Tibial nerve (tissue), 3 donors: ENCODE data around the gene KRTAP10-1.

ENCODE experiments used
- EP300 ChIP-seq, 2 donors: sonication (generic); formaldehyde crosslinking; IDR thresholded peaks; one replicate each; pipeline ENCODE4 v1.6.1; 2017; ENCODE audit warnings: antibody characterized with exemption in 2 of 2, mild to moderate bottlenecking in 1 of 2
- POLR2A ChIP-seq, 2 donors: fragments of 450-650 bp; IDR thresholded peaks; one replicate each; pipeline ENCODE4 v1.6.1; 2017; ENCODE audit warnings: antibody characterized with exemption in 2 of 2, mild to moderate bottlenecking in 2 of 2, moderate library complexity in 2 of 2

DNA sequence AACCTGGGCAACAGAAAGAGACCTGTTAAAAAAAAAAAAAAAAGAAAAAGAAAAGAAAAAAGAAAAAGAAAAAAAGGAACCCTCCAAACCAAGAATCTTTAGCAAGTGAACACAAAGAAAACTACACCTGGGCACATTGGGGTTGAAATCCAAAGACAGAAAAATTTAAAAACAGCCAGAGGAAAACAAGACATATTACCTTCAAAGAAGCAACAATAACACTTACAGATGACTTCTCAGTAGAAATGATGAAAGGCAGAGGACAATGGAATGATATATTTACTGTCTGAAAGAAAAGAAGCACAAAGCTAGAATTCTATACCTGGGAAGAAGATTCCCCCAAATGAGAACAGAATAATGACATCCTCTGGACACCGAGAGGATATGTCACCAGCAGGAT is 2.7 kb upstream of the KRTAP10-1 start:
- no peak for TF ChIP-seq POLR2A (IDR thresholded peaks at IDR 0.05)
- TF ChIP-seq EP300 (IDR thresholded peaks at IDR 0.05) = no peak
